HG02840 (cell line): ENCODE results near the gene CMTM3.
A peak's percentile ranks its signal among the peaks of the same experiment; 100 is the strongest.
"Not testable (repeated sequence)": the region's sequence is repeated elsewhere in the genome, so short reads cannot be mapped to it uniquely, and the experiment has no call there.

Experiments used
- ATAC-seq: cut with Tn5 transposase; IDR thresholded peaks from one replicate; pipeline ENCODE4 v1.9.1; 2021; ENCODE audit warnings: mild to moderate bottlenecking, moderate library complexity, moderate number of reproducible peaks; ENCODE audit not compliant: unreplicated experiment, low FRiP score

The CMTM3 gene

GRCh38 chr16:66604376-66605176 is at the start of gene CMTM3:
Gene CMTM3, plus strand, starts transcription at chr16:66604704. Its CDS starts 102 bp downstream, at chr16:66604806.
- ATAC-seq, result peak; percentile 55

GRCh38 chr16:66560107-66560506 is 44.4 kb upstream of the CMTM3 start:
- ATAC-seq, result no peak

- no peak for ATAC-seq
Observed at GRCh38 chr16:66561381-66562080, 43.0 kb upstream of the CMTM3 start.

GRCh38 chr16:66562409-66562808 is 42.1 kb upstream of the CMTM3 start:
- ATAC-seq, result no peak

- no peak for ATAC-seq
Observed at GRCh38 chr16:66562986-66563385, 41.5 kb upstream of the CMTM3 start.

- no peak for ATAC-seq
Observed at GRCh38 chr16:66563574-66564334, 40.8 kb upstream of the CMTM3 start.

GRCh38 chr16:66566051-66566901 is 38.2 kb upstream of the CMTM3 start, which contains the start of gene CMTM1:
Gene CMTM1, plus strand, starts transcription at chr16:66566439. Its CDS starts 75 bp downstream, at chr16:66566514.
- ATAC-seq, result no peak

GRCh38 chr16:66567270-66567669 is 37.2 kb upstream of the CMTM3 start:
- not testable (repeated sequence) for ATAC-seq

- ATAC-seq, result no peak
Observed at GRCh38 chr16:66568355-66568754, 36.1 kb upstream of the CMTM3 start.

GRCh38 chr16:66569131-66569530 is 35.4 kb upstream of the CMTM3 start:
- no peak for ATAC-seq

- ATAC-seq, result no peak
Observed at GRCh38 chr16:66569827-66570405, 34.6 kb upstream of the CMTM3 start.

GRCh38 chr16:66572356-66572755 is 32.1 kb upstream of the CMTM3 start:
- ATAC-seq, result no peak

GRCh38 chr16:66574081-66574480 is 30.4 kb upstream of the CMTM3 start:
- ATAC-seq, result no peak

- no peak for ATAC-seq
Observed at GRCh38 chr16:66574531-66574930, 30.0 kb upstream of the CMTM3 start.

GRCh38 chr16:66575060-66575459 is 29.4 kb upstream of the CMTM3 start:
- ATAC-seq, result no peak

- no peak for ATAC-seq
Observed at GRCh38 chr16:66576296-66576695, 28.2 kb upstream of the CMTM3 start.

GRCh38 chr16:66578651-66579531 is 25.6 kb upstream of the CMTM3 start, which contains the start of gene CMTM2:
Gene CMTM2, plus strand, starts transcription at chr16:66579463. Its CDS starts 145 bp downstream, at chr16:66579608.
- no peak for ATAC-seq

- ATAC-seq, result no peak
Observed at GRCh38 chr16:66580605-66581209, 23.8 kb upstream of the CMTM3 start.
